Esophagus mucosa (tissue), 1 donor: Measurements from ENCODE around the gene HIPK3. TPM values are rescaled to one million over a fixed set of nuclear protein-coding genes. Genes with fewer than 3 reads are reported as not detected.
"Not testable (repeated sequence)": the region's sequence is repeated elsewhere in the genome, so short reads cannot be mapped to it uniquely, and the experiment has no call there.

Experiments
- ATAC-seq: fragments of 200-7000 bp; cut with Tn5 transposase; one replicate; pipeline ENCODE4 v1.9.1; 2020
- total RNA-seq: library from RNA; stranded (reverse); gene quantifications from one replicate; pipeline ENCODE4 v1.2.4, GENCODE V29; 2023
- donor health status: DM: yes; HTN: yes; CAD: no.

HIPK3 gene
- 61.4 TPM for total RNA-seq

DNA sequence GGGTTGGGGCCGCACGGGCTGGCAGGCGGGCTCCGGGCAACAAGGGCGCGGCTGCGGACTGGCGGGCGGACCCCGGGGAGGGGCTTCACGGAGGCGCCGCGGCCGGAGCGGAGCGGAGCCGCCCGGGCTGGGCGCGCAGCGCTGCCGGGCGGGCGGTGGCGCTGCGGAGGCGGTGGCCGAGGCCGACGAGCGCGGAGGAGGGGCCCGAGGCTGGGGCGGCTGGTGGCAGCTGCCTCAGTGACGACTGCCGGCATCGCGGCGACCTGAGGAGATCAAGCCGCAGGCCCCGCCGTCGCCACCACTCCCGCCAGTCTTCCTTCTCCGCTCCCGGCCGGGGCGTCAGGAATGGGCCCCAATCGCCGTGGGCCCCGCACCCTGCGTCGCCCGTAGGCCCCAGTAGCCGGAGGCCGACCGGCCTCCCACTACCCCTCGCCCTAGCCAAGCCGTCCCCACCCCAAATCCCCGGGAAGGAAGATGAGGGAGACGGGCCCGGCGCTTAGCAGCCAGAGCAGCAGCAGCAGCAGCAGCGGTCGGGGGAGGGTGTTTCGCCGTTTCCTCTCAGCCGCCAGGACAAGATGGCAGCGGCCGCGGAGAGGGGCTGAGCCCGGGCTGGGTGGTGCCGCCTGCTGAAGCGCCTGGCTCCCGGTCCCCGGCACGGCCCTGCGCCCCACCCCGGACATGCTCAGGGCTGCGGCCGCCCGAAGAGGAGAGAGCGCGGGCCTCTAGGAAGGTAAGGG, at the start of gene HIPK3:
HIPK3 (plus strand) TSS at position 222 of the 737 bp plus-strand sequence.
- peak; percentile 89 for ATAC-seq

DNA sequence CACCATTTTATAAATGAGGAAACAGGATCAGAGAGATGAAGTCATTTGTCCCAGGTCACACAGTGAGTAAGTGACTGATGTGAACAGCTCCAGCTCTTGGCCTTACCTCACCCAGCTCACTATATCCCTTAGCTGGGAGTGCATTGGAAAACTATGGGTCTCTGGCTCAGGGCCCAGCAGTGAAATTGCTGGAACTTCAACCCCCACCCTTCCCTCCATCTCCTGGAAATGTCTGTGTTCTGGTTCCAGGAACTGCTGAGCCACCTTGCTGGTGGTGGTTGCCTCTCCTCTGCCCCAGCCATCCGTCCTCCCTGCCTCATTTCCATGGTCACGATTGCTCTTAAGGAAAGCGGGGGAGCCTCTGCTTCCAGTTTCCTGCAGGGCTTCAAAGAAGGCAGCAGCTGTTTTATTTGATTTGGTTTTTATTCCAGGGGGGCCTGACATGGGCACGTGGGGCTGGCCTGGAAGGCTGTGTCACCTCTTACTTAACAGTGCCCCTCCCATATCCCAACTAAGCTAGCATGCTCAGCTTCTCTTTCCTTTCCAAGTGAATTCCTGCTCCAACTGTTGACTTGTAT, 49.7 kb upstream of the HIPK3 start:
- ATAC-seq, result peak; percentile 48

DNA sequence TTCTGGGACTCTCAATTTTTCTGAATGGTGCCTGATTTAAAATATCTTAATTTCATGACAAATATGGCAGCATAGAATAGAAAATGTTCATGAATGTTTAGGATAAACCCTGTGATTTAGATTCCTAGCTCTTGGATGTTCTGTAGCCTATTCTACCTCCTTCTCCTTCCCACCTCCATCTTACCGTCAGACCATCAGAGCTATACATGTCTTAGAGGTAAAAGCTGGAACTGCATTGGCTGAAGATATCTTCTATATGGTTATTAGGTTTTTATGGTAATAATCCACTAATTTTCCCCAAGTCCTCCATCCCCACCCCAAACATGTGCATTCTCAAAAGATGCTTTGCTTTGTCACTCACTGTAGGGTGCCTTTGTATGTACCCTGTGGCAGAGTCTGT, 49.0 kb upstream of the HIPK3 start:
- no peak for ATAC-seq

DNA sequence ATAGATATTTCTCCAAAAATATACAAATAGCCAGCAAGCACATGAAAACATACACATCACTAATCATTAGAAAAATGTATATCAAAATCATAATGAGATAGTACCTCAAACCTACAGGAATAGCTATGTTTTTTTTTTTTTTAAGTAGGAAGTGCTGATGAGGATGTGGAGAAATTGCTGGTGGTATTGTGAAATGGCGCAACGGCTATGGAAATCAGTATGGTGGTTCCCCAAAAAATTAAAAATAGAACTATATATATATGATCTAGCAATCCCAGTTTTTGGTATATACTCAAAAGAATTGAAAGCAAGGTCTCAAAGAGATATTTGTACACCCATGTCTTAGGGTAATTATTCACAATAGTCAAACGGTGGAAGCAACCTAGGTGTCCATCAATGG, 46.0 kb upstream of the HIPK3 start:
- ATAC-seq, result no peak

DNA sequence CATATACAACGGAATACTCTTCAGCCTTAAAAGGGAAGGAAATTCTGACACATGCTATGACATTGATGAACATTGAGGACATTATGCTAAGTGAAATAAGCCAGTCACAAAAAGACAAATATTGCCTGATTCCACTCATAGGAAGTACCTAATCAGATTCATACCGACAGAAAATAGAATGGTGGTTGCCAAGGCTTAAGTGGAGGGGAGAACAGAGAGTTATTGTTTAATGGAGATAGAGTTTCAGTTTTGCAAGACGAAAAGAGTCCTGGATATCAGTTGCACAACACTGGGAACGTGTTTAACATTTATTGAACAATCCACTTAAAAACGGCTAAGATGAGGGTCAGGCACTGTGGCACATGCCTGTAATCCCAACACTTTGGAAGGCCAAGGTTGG, 45.6 kb upstream of the HIPK3 start:
- ATAC-seq, result no peak

DNA sequence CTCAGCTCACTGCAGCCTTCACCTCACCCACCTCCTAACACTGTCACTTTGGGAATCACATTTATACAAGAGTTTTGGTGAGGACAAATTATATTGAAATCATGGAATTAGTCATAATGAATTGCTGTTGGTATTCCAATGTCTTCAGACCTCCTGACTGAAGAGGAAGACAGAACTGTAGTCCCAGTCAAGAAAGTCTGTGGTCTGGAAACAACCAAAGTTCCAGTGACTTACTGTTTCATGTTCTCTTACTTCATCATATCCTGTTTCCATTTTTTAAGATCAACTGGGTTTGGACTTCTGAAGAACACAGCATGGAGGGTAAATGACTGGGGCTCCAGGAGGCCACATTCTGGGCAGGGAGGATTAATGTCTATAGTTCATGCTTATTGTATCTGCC, 43.0 kb upstream of the HIPK3 start:
- no peak for ATAC-seq

DNA sequence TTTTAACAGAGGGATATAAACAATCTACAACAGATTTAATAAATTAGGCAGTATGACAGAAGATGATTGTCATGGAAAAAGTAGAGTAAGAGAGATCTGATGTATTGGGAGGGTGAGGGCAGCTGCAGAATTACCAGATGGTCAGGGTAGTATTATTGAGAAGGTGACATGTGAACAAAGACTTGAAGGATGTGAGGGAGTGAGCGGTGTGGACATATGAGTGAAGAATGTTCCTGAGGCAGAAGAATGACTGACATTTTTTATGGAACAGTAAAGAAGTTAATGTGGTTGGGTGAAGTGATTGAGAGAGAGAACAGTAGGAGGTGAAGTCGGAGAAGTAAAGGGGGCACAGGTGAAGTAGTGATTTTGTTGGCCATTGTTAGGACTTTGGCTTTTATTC, 42.4 kb upstream of the HIPK3 start:
- ATAC-seq, result no peak

DNA sequence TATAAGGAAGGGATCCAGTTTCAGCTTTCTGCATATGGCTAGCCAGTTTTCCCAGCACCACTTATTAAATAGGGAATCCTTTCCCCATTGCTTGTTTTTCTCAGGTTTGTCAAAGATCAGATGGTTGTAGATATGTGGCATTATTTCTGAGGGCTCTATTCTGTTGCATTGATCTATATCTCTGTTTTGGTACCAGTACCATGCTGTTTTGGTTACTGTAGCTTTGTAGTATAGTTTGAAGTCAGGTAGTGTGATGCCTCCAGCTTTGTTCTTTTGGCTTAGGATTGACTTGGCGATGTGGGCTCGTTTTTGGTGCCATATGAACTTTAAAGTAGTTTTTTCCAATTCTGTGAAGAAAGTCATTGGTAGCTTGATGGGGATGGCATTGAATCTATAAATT, 40.5 kb upstream of the HIPK3 start:
- ATAC-seq, result not testable (repeated sequence)

DNA sequence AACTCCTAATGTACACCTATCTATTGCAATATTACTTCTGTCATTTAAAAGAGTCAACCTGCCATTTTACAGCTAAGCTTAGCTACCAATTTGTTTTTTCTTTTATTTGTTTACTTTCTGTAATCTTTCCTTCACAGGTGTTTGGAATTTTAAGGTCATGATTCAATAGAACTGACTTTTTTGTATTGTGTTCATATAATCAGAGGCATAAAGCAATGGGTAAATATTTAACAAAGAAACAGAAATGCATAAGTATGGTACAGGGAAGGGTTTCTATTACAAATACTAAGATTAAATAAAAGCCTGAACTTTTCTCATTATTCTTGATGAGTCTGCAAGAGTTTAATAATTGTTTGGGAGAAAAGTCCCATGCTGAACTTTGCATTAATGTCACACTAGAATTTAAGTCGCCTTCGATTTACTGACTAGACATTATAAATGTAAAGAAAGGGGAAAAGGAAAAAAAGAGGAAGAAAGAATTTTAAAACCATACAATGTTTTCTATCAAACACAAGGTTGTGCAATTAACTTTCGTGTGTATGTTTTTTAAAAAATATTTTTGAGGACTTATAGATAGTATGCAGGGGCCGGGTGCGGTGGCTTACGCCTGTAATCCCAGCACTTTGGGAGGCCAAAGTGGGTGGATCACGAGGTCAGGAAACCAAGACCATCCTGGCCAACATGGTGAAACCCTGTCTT, 35.0 kb upstream of the HIPK3 start:
- ATAC-seq, result no peak

DNA sequence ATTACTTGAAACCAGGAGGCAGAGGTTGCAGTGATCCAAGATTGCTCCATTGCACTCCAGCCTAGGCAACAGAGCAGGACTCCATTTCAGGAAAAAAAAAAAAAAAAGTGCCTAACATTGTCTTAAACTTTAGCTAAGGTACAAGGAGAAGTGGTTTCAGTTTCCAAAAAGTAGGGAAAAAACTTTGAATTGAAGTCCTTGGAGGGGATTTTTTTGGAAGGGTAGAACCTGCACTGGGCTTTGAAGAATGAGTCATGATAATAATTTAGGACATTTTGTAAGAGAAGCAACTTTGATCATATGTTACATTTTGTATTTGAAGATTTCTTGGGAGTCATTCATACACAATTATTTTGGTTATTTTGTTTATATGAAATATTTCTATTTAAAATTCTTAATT, 31.8 kb upstream of the HIPK3 start:
- no peak for ATAC-seq

DNA sequence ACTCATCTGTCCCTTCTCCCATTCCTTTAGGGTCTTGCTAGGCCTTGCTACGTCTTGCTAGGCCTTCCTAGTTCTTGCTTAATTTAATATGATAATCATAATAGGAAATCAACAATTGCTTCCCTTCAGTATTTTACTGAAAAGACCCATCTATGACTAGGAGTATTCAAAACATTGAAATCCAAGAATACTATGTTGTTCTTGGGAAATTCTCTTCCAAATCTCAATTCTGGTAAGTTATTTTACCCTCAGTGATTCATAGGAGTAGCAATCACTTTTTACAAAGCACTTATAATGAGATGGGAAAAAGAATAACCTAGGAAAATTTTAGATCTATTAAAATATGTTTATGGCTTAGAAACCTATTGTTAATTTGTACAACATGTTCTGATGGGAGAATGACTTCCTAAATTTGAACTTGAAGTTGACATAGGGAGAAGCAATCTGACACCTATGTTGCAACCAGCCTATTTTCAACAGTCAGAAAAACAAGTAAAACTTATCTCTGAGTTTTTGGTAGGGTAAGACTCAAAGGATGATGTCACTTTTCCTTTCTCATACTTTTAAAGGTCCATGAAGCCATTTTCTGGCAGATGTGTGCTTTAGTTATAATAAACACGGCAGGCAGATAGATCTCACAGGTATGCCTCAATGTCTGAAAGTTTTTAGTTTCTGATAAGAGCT, 29.5 kb upstream of the HIPK3 start:
- ATAC-seq, result no peak

DNA sequence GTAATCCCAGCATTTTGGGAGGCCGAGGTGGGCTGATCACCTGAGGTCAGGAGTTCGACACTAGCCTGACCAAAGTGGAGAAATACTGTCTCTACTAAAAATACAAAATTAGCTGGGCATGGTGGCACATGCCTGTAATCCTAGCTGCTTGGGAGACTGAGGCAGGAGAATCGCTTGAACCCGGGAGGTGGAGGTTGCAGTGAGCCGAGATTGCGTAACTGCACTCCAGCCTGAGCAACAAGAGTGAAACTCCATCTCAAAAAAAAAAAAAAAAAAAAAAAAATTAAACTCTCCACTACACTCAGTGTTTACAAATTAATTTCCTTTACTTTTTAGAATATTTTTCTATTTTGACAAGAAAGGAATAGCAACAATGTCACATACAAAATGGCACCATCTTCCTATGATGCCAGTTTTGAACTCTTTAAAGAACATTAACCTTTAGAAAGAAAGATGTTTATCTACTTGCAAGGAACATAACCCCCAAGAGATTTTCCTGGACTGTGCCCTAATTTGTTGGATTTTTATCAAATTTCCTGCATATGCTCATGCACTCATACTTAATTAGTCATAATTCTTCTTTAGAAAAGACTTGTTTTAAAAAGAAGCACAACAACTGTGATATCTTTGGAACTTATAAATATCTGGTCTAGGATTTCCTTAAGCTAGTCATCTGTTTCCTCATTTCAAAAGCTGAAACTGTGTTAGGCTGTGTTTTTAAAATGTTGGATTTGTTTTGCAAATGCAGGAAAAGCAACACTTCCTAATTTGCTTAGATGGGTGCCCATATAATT, 22.6 kb upstream of the HIPK3 start:
- ATAC-seq, result peak; percentile 26

DNA sequence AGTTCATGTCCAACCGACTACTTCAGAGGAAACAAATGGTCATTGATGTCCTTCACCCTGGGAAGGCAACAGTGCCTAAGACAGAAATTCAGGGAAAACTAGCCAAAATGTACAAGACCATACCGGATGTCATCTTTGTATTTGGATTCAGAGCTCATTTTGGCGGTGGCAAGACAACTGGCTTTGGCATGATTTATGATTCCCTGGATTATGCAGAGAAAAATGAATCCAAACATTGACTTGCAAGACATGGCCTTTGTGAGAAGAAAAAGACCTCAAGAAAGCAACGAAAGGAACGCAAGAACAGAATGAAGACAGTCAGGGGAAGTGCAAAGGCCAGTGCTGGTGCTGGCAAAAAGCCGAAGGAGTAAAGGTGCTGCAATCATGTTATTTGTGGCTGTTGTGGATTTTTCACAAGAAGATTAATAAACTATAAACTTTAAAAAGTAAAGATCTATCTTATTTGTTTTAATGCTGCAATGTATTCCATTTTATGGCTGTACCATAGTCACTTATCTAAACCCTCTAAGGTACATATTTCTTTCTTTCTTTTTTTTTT, 20.1 kb upstream of the HIPK3 start:
- no peak for ATAC-seq

DNA sequence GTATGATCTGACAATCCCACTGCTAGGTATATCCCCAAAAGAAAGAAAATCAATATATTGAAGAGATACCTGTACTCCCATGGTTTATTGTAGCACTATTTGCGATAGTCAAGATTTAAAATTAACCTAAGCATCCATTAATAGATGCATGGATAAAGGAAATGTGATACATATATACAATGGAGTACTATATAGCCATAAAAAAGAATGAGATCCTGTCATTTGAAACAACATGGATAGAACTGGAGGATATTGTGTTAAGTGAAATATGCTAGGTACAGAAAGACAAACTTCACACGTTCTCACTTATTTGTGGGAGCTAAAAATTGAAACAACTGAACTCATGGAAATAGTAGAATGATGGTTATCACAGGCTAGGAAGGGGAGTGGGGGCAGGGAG, 14.6 kb upstream of the HIPK3 start:
- no peak for ATAC-seq

DNA sequence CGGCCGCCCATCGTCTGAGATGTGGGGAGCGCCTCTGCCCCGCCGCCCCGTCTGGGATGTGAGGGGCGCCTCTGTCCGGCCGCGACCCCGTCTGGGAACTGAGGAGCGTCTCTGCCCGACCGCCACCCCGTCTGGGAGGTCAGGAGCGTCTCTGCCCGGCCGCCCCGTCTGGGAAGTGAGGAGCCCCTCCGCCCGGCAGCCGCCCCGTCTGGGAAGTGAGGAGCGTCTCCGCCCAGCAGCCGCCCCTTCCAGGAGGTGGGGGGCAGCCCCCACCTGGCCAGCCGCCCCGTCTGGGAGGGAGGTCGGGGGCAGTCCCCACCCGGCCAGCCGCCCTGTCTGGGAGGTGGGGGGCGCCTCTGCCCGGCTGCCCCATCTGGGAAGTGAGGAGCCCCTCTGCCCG, 13.5 kb upstream of the HIPK3 start:
- ATAC-seq, result not testable (repeated sequence)

DNA sequence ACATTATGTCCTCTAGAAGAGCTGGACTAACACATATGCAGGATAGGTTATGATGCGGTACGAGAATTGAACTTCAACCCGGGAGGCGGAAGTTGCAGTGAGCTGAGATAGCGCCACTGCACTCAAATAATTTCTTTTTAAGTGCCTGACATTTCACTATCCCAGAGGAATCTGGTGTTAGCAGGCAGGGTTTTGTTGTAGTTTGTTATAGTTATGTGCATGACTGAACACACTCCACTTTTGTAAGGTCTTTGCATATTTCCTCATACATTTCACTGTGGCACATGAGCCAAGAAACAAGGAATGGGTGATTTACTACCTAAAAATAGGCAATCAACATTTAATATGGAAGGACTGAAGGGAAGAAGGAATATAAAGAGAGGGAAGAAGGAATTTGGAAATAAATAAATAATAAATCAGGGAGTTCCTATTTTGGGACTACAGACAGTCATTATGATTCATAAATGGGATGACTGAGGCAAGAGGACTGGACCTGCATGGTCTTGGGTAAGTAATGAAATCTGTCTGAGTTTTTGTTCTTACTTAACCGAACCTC, 8.7 kb upstream of the HIPK3 start:
- peak; percentile 48 for ATAC-seq

DNA sequence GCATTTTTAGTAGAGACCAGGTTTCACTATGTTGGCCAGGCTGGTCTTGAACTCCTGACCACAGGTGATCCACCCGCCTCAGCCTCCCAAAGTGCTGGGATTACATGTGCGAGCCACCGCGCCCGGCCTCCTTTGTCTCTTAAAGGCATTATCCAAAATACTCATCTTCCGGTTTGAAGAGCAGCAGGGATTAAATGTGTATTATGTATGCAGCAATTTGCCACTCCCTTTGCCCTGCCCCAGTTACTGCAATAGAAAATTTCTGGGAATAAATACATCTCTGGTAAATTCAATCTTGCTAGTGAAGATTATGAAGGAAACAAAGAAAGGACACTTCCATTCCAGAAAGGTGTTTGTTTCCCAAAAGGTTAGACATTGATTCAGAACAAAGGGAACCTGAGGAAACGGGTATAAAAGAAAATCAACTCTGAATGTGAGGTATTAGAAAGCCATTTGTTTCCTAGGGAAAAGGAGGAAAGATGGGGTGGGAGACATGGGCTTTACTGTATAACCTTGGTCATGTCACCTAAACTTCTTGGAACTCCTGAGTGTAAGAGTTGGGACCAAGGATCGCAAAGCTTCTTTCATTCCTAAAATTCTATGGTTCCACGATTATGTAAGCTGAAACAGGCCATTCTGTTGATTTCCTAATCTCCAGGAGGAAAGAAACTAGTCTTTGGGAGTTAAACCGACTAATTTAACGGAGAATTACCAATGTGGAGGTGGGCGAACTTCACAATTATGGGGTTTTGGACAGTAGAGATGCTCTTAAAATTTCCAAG, 959 bp upstream of the HIPK3 start:
- ATAC-seq, result peak; percentile 48

DNA sequence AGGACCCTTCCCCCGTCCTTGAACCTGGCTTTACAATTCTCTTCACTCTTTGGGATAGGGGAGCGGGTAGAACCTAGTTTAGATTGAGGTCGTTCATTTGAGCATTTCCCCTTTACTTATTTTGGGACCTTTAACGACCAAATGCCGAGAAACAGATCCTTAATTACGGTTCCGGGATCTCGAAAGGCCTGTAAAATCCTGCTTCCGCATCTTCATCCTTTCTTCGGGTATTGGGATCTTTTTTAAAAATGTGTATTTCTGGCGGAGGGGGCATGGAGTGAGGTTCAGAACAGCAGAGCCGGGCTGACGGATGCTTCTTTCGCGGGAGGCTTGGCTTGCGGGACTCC, 395 bp upstream of the HIPK3 start:
- no peak for ATAC-seq

DNA sequence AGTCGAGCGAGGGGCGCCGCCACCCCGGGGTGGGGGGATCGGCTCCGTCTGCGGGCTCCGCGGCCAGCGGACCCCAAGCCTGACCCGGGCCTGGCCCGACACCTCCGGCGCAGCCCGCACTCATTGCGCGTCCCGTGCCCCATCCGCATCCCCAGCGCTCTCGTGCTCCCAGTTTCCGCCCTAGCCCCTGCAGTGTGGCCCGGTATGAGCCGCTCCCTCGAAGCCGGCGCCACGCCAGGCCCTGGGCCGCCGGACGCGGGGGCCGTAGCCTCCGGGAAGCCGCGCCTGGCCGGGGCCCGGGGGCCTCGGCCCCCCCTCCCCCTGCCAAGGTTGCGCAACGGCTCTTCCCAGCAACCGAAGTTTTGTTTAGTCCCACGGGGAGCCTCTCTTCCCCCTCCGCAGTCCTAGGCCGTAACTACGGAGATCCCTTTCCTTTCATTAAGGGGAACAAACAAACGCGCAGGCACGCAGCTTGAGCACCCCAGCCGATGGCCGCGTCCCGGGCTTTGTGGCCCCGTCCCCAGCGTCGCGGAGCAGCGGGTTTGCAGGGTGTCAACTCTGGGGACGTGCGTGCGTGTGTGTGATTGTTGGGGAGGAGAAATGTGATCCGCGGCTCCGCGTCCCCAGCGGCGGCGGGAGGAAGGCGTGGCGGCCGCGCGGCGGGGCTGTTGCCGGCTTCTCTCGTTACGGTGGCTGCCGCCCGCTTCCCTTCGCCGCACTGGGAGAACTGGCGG, 883 bp downstream of the HIPK3 start:
- peak; percentile 77 for ATAC-seq

DNA sequence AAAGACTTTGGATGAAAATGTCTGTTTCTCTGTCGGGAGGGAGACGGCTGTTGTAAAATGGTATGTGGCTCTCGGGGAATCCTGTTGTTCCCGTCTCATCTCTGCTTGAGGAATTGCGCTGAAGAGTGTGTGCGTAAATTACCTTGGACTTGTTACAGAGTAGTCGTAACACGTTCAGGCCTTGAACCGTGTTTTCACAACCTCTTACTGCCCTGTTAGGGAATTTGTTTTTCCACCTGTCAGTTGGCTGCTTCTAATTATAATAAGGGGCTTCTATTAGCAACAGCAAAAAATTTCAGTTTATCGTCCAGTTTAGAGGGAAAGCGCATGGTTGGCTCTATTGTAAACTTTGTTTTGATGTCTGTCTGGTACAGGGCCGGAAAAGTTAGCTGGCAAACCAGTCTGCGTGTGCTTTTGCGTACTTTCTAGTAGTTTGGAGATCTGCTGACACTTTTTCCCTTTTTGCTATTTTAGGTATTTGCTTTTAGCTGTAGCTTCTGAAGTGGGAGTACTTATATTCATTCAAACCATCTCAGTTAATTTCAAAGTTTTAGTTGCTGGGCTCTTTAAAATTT, 1.5 kb downstream of the HIPK3 start:
- peak; percentile 27 for ATAC-seq
